Activated CD8-positive, alpha-beta T cell treated with anti-CD3 and anti-CD28 coated beads for 36 hours (primary cell): Measurements from ENCODE around the gene LEPR. TPM values are rescaled to one million over a fixed set of nuclear protein-coding genes. Genes with fewer than 3 reads are reported as not detected.

Experiments
- ATAC-seq: fragments of 200-7000 bp; cut with Tn5 transposase; one replicate; pipeline ENCODE4 v1.10.0; 2021; ENCODE audit warnings: mild to moderate bottlenecking, moderate library complexity
- CTCF ChIA-PET: fragments of 350-600 bp; sonication (Branson Sonifier 250); formaldehyde crosslinking; loops from one replicate; lab custom pipeline; 2021; ENCODE audit warnings: antibody characterized with exemption; lab: Charles Lee
- POLR2A ChIA-PET: fragments of 350-600 bp; sonication (Branson Sonifier 250); formaldehyde crosslinking; loops from one replicate; lab custom pipeline; 2021; ENCODE audit warnings: antibody characterized with exemption; lab: Charles Lee
- DNase-seq: peaks from one replicate; pipeline ENCODE4 v3.0.0-alpha.2; 2020
- H3K27ac Mint-ChIP-seq: one replicate; pipeline ENCODE4 v1.8.0; 2021; ENCODE audit warnings: mild to moderate bottlenecking, mixed read lengths
- H3K27me3 Mint-ChIP-seq: one replicate; pipeline ENCODE4 v1.8.0; 2021; ENCODE audit warnings: mixed read lengths
- H3K36me3 Mint-ChIP-seq: one replicate; pipeline ENCODE4 v1.8.0; 2021; ENCODE audit warnings: low read depth, mixed read lengths
- H3K4me1 Mint-ChIP-seq: one replicate; pipeline ENCODE4 v1.8.0; 2021; ENCODE audit warnings: low read depth, mixed read lengths
- H3K4me3 Mint-ChIP-seq: one replicate; pipeline ENCODE4 v1.8.0; 2021; ENCODE audit warnings: mild to moderate bottlenecking, moderate library complexity, mixed read lengths
- H3K9me3 Mint-ChIP-seq: one replicate; pipeline ENCODE4 v1.8.0; 2021; ENCODE audit warnings: mixed read lengths
- intact Hi-C: fragments of 100-400 bp; cut with micrococcal nuclease; formaldehyde crosslinking; loops from one replicate; pipeline ENCODE4 v1.10.0; 2022
- total RNA-seq, 2 experiments: library from RNA; stranded (reverse); gene quantifications; one replicate each; pipeline ENCODE4 v1.2.3, GENCODE V29; 2021
- TF ChIP-seq, protein P1 (sequence below): fragments of 200-600 bp; IDR thresholded peaks from one replicate; pipeline ENCODE4 v1.8.0; 2022; ENCODE audit warnings: antibody characterized with exemption, mild to moderate bottlenecking

Gene LEPR
- total RNA-seq, 2 experiments from 2014 or later, result 3.0 TPM

DNA sequence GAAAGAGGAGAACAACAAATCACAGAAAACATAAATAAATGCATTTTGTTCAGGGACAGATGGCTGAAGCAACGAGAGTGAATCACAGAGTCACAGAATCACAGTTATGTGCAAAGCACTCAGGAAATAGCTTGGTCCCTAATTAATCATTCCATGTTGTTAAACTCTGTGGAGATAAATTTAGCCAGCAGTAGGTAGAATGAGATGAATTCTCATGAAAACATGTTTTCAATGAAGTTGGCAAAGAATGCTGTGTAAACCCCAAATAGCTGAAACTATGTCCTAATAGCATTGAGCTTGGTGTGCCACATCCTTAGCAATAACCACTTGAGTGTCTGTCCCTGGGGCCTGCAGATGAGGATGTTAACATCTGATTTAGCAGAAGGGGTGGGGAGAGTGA is 20.4 kb downstream of the LEPR start:
- ChIA-PET CTCF (interaction anchor here (0.6 to 1.3 kb wide), 3 partner anchors 12 to 187 kb away, joined by 3 to 4 read pairs (median 3); no protein-coding TSS in a partner anchor), POLR2A (no interaction called here)
- H3K9me3 Mint-ChIP-seq, result no peaks in the 10 kb centered on the region
- H3K4me1 Mint-ChIP-seq, result no peaks in the 10 kb centered on the region
- H3K27me3 Mint-ChIP-seq, result no peaks in the 10 kb centered on the region
- intact Hi-C loops, result no loop called here
- TF ChIP-seq, protein P1, sequence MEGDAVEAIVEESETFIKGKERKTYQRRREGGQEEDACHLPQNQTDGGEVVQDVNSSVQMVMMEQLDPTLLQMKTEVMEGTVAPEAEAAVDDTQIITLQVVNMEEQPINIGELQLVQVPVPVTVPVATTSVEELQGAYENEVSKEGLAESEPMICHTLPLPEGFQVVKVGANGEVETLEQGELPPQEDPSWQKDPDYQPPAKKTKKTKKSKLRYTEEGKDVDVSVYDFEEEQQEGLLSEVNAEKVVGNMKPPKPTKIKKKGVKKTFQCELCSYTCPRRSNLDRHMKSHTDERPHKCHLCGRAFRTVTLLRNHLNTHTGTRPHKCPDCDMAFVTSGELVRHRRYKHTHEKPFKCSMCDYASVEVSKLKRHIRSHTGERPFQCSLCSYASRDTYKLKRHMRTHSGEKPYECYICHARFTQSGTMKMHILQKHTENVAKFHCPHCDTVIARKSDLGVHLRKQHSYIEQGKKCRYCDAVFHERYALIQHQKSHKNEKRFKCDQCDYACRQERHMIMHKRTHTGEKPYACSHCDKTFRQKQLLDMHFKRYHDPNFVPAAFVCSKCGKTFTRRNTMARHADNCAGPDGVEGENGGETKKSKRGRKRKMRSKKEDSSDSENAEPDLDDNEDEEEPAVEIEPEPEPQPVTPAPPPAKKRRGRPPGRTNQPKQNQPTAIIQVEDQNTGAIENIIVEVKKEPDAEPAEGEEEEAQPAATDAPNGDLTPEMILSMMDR, result no peak
- no peak overlapping the region for H3K4me3 Mint-ChIP-seq
- peaks cover 3% of the 10 kb centered on the region for H3K36me3 Mint-ChIP-seq
- DNase-seq, result no peak
- ATAC-seq, result no peak
- H3K27ac Mint-ChIP-seq, result no peak overlapping the region

DNA sequence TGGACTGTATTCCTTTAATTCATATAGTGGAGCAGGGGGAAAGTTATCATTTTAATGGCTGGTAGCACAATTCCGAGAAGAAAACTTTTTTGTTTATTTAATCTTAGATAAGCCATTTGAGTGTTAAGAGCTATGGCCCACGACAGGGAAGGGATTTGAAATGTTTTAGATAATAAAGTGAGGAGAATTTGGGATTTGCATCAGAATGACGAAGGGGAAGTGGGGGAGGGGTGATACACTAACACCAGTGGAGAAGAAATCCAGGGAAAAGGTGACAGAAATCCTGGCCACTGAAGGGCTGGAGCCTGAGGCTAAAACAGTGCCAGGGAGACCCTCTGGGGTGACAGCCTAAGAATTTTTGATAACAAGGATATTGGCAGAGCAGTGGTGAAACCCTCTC is 21.0 kb downstream of the LEPR start:
- Mint-ChIP-seq H3K9me3 (no peaks in the 10 kb centered on the region), H3K36me3 (peaks cover 2% of the 10 kb centered on the region), H3K27me3 (no peaks in the 10 kb centered on the region), H3K27ac (no peak overlapping the region), H3K4me3 (no peak overlapping the region), H3K4me1 (no peaks in the 10 kb centered on the region)
- intact Hi-C loops, result no loop called here
- TF ChIP-seq, protein P1, result no peak
- ATAC-seq (no peak), DNase-seq (no peak)
- ChIA-PET POLR2A (no interaction called here), CTCF (interaction anchor here (0.6 to 1.3 kb wide), 3 partner anchors 12 to 187 kb away, joined by 3 to 4 read pairs (median 3); no protein-coding TSS in a partner anchor)

DNA sequence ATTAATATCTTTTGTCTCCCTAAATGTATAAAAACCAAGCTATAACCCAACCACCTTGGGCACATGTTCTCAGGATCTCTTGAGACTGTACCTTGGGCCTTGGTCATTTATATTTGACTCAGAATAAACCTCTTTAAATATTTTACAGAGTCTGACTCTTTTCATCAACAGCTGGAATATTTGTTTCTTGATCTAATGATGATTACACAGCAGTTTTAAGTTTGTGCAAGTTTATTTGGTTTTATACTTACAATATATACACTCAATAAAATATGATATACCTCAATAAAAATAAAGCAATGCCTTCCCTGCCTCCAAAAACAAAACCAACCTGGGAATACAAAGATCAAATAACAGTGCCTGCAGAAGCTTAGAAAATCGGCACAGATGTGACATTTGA is 22.0 kb downstream of the LEPR start:
- Mint-ChIP-seq H3K27me3 (no peaks in the 10 kb centered on the region), H3K9me3 (no peaks in the 10 kb centered on the region), H3K4me1 (no peaks in the 10 kb centered on the region), H3K27ac (no peak overlapping the region), H3K36me3 (no peaks in the 10 kb centered on the region), H3K4me3 (no peak overlapping the region)
- intact Hi-C loops, result no loop called here
- ATAC-seq, result no peak
- no peak for DNase-seq
- POLR2A ChIA-PET, result no interaction called here
- CTCF ChIA-PET, result no interaction called here
- TF ChIP-seq, protein P1, result no peak

DNA sequence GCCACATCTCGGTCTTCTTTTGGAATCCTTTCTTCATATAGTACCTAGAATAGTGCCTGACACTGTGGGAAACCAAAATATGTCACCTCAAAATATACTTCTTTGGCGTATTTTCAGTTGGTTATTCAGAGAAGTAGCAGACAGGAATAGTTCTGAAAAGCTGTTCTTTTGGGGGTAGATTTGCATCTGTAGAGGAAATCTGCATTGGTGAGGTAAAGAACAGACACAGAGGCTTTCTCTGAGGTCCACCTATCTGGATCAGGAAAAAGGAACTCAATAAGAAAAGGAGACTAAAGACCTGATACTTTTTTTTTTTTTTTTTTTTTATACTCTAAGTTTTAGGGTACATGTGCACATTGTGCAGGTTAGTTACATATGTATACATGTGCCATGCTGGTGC is 23.2 kb downstream of the LEPR start:
- ATAC-seq (no peak), DNase-seq (no peak)
- intact Hi-C loops, result no loop called here
- Mint-ChIP-seq H3K27ac (no peak overlapping the region), H3K4me3 (no peak overlapping the region), H3K9me3 (no peaks in the 10 kb centered on the region), H3K27me3 (no peaks in the 10 kb centered on the region), H3K36me3 (no peaks in the 10 kb centered on the region), H3K4me1 (no peaks in the 10 kb centered on the region)
- TF ChIP-seq, protein P1, result no peak
- POLR2A ChIA-PET, result no interaction called here
- CTCF ChIA-PET, result no interaction called here

DNA sequence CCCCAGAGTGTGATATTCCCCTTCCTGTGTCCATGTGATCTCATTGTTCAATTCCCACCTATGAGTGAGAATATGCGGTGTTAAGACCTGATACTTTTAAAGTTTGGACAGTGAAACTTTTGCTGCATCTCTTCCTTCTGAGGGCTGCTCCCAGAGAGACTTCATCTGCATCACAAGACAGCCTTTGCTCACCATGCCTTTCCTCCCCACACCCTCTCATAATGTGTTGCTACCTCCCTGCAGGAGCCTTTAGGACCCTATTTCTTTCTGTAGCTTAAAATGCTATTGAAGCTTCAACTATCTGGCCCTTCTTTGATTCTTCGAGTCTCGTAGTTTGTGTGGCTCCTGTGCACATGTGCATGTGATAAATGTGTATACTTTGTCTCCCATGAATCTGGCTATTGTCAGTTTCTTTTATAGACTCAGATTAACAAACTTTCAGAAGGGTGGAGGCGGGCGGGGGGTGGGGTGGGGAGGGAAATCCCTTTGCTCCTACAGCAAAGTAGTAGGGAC is 23.7 kb downstream of the LEPR start:
- no peak for ATAC-seq
- POLR2A ChIA-PET, result no interaction called here
- TF ChIP-seq, protein P1, result no peak
- Mint-ChIP-seq H3K27me3 (no peaks in the 10 kb centered on the region), H3K27ac (no peak overlapping the region), H3K4me3 (no peak overlapping the region), H3K9me3 (no peaks in the 10 kb centered on the region), H3K4me1 (no peaks in the 10 kb centered on the region), H3K36me3 (no peaks in the 10 kb centered on the region)
- DNase-seq, result no peak
- intact Hi-C loops, result no loop called here
- CTCF ChIA-PET, result no interaction called here
